ENCODE measurements around the gene GALP. TPM values are rescaled to one million over a fixed set of nuclear protein-coding genes. Genes with fewer than 3 reads are reported as not detected.

Gene GALP
- total RNA-seq, 1 donor from 2014 or later: not detected

DNA sequence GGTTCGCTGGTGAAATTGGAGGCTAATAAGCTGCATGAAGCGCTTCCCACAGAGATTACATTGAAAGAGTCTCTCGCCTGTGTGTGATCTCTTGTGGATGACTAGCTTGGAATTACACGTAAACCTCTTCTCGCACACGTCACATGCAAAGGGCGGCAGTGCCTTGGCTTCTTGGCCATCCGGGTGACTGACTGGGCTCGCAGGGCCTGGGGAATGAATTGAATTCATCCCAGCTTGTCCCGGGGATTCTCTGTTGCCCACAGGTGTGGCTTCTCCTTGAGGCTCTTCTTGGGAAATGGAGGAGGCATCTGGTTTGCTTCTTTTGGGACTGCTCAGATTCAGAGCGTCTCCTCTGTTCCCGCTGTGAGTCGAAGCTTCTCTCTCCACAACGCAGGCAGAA, 46.0 kb downstream of the GALP start:
- no peak for ATAC-seq (ENCODE audit: poor library complexity)
- no peak for DNase-seq
- intact Hi-C loops (cut with DNase I): no loop called here

- intact Hi-C loops (cut with DNase I): no loop called here
- ATAC-seq (ENCODE audit: poor library complexity) (no peak), DNase-seq (no peak)
These were observed 47.1 kb downstream of the GALP start for GRCh38 chr19:56222901-56223300.

DNA sequence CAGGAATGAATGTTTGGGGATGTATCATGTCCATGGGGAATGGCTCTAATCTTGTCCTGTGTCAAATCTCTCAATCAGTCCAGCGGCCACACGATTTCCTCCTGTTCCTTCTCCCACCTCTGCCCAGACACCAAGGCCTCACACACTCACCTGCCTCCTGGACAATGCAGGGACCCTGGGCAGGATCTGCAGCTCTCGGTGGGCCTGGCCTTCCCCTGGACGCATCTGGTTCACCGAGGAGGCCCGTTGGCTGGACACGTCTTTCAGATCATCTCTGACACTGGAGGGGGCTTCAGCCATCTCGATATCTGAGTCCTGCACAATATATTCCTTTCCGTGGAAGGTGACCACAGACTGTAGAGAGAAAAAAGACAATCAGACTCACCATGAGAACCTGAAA, 47.7 kb downstream of the GALP start:
- intact Hi-C loops (cut with DNase I): no loop called here
- no peak for ATAC-seq (ENCODE audit: poor library complexity)

More for the DNA sequence above, 47.7 kb downstream of the GALP start:
- no peak for DNase-seq

Other genes starting within 250 kb of the GALP start
- gene NLRP13, start 243.7 kb upstream of the GALP start, total RNA-seq: not detected
- gene NLRP8, start 228.2 kb upstream of the GALP start, total RNA-seq: not detected
- gene NLRP5, start 189.2 kb upstream of the GALP start, total RNA-seq: not detected
- 33.9 TPM for gene ZNF787, start 54.7 kb upstream of the GALP start, total RNA-seq
- gene ZNF444, start 34.7 kb upstream of the GALP start, total RNA-seq: 26.7 TPM
- gene ZSCAN5B, start 21.8 kb downstream of the GALP start, total RNA-seq: not detected
- not detected for gene ZSCAN5C, start 26.3 kb downstream of the GALP start, total RNA-seq
- not detected for gene EDDM13, start 96.7 kb downstream of the GALP start, total RNA-seq
- 16.0 TPM for gene ZSCAN5A, start 138.8 kb downstream of the GALP start, total RNA-seq
- 3.8 TPM for gene ZNF582, start 217.5 kb downstream of the GALP start, total RNA-seq
- gene ZNF583, start 228.3 kb downstream of the GALP start, total RNA-seq: 6.1 TPM